ENCODE results near the gene OXCT1. TPM values are rescaled to one million over a fixed set of nuclear protein-coding genes. Genes with fewer than 3 reads are reported as not detected.
A peak's percentile ranks its signal among the peaks of the same experiment; 100 is the strongest.

OXCT1 gene
- total and polyA plus RNA-seq, 8 donors, result 1.8 to 8.2 (median 3.0) TPM

GRCh38 chr5:41863871-41864486 is 6.2 kb downstream of the OXCT1 start:
- FAIRE-seq (no peak), DNase-seq (no peak), ATAC-seq (no peak)
- no peaks in the 10 kb centered on the region for H3K36me3 ChIP-seq
- H3K27me3 ChIP-seq, result no peaks in the 10 kb centered on the region
- H3K4me1 ChIP-seq, result no peaks in the 10 kb centered on the region
- H3K4me3 ChIP-seq, result no peak overlapping the region
- H3K27ac ChIP-seq, result no peak overlapping the region
- no peaks in the 10 kb centered on the region for H3K9me3 ChIP-seq
- intact Hi-C loops (cut with DNase I), result no loop called here
- no peak for TF ChIP-seq CTCF (IDR thresholded peaks at IDR 0.05)

GRCh38 chr5:41858890-41859289 is 11.3 kb downstream of the OXCT1 start:
- no peak for TF ChIP-seq CTCF (IDR thresholded peaks at IDR 0.05)
- no peaks in the 10 kb centered on the region for H3K4me1 ChIP-seq
- H3K27ac ChIP-seq, result no peak overlapping the region
- H3K4me3 ChIP-seq, result no peak overlapping the region
- DNase-seq (no peak), ATAC-seq (no peak), FAIRE-seq (no peak)
- no peaks in the 10 kb centered on the region for H3K9me3 ChIP-seq
- WGBS, 2 donors, result 85 to 86% methylated on average over 2 of the region's 2 CpGs
- intact Hi-C loops (cut with DNase I), result loop anchor here in 2 of 3 donors (10.0 kb wide), 2 partner anchors 196 to 206 kb away; no protein-coding TSS in a partner anchor
- no peaks in the 10 kb centered on the region for H3K36me3 ChIP-seq
- H3K27me3 ChIP-seq, result no peaks in the 10 kb centered on the region

- H3K9me3 ChIP-seq, result no peaks in the 10 kb centered on the region
- no peak for TF ChIP-seq CTCF (IDR thresholded peaks at IDR 0.05)
- no peak overlapping the region for H3K27ac ChIP-seq
- DNase-seq, result no peak
- no peaks in the 10 kb centered on the region for H3K4me1 ChIP-seq
- no peak overlapping the region for H3K4me3 ChIP-seq
- intact Hi-C loops (cut with DNase I), result loop anchor here in 2 of 3 donors (10.0 kb wide), 2 partner anchors 197 to 207 kb away; no protein-coding TSS in a partner anchor
- no peaks in the 10 kb centered on the region for H3K27me3 ChIP-seq
- FAIRE-seq, result no peak
- WGBS, 2 donors, result 79 to 81% methylated on average over 1 of the region's 1 CpG
- no peaks in the 10 kb centered on the region for H3K36me3 ChIP-seq
- no peak for ATAC-seq
Observed at GRCh38 chr5:41857989-41858388, 12.2 kb downstream of the OXCT1 start.

GRCh38 chr5:41856644-41857491 is 13.4 kb downstream of the OXCT1 start:
- Histone ChIP-seq H3K27ac (no peak overlapping the region), H3K27me3 (no peaks in the 10 kb centered on the region), H3K4me3 (no peak overlapping the region), H3K4me1 (no peaks in the 10 kb centered on the region), H3K36me3 (no peaks in the 10 kb centered on the region), H3K9me3 (no peaks in the 10 kb centered on the region)
- DNase-seq (peak in 3 of 6 donors; percentile 28 to 59 (median 35)), FAIRE-seq (no peak), ATAC-seq (peak; percentile 70 to 98 (median 94))
- 42 to 43% methylated on average over 5 of the region's 5 CpGs for WGBS, 2 donors
- peak; percentile 51 to 74 (median 69) for TF ChIP-seq CTCF (IDR thresholded peaks at IDR 0.05)
- intact Hi-C loops (cut with DNase I), result loop anchor here in 2 of 3 donors (10.0 kb wide), 2 partner anchors 198 to 208 kb away; no protein-coding TSS in a partner anchor
